ENCODE measurements around the gene PCMTD2.

DNA sequence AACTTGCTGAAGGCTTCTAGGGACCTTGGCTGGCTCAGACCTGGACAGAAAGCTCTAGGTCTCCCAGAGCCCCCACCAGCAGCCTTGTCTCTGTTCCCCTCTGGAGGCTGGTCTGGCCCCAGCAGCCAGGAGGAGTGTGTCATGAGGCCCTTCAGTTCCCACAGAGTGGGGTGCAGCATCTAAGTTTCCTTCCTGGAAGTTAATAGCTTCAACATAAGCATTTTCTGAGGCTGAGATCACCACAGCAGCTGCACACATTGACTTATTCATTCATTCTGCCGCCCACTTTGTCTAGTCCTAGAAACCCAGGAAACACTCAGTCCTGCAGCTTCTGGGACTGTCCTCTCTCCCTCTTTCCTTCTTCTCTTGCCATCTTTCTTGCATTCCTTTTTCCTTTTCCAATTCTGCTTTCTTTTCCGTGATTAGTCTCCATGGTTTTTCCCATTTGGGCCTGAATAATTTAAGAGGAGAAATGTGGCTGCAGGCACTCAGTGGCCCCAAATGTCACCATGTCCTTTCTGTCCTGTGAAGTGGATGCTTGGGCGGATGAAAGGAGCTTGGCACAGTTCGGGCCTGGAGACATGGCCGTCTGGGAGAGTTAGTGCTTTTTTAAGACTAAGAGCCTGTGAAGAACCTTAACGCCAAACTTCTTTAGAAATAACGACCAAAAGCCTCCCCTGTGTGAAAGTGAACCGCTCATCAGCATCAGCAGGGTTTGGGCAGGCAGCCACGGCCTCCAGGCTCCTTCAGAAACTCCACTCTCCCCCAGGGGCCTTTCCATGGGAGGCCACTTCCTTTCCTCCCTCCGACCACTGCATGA is 31.0 kb upstream of the PCMTD2 start:
- TF ChIP-seq, protein P1, sequence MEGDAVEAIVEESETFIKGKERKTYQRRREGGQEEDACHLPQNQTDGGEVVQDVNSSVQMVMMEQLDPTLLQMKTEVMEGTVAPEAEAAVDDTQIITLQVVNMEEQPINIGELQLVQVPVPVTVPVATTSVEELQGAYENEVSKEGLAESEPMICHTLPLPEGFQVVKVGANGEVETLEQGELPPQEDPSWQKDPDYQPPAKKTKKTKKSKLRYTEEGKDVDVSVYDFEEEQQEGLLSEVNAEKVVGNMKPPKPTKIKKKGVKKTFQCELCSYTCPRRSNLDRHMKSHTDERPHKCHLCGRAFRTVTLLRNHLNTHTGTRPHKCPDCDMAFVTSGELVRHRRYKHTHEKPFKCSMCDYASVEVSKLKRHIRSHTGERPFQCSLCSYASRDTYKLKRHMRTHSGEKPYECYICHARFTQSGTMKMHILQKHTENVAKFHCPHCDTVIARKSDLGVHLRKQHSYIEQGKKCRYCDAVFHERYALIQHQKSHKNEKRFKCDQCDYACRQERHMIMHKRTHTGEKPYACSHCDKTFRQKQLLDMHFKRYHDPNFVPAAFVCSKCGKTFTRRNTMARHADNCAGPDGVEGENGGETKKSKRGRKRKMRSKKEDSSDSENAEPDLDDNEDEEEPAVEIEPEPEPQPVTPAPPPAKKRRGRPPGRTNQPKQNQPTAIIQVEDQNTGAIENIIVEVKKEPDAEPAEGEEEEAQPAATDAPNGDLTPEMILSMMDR (IDR thresholded peaks at IDR 0.05; ENCODE audit: low read depth, low read length) = no peak
- TF ChIP-seq POLR2A (IDR thresholded peaks at IDR 0.05; ENCODE audit: extremely low read depth, insufficient read length) = no peak
- TF ChIP-seq MYC (IDR thresholded peaks at IDR 0.05; ENCODE audit: low read depth, low read length) = no peak
